Measurements from ENCODE around the gene SHB. TPM values are rescaled to one million over a fixed set of nuclear protein-coding genes. Genes with fewer than 3 reads are reported as not detected.

SHB gene
- total RNA-seq, 2 donors from 2014 or later: 53.2 to 54.8 TPM

DNA sequence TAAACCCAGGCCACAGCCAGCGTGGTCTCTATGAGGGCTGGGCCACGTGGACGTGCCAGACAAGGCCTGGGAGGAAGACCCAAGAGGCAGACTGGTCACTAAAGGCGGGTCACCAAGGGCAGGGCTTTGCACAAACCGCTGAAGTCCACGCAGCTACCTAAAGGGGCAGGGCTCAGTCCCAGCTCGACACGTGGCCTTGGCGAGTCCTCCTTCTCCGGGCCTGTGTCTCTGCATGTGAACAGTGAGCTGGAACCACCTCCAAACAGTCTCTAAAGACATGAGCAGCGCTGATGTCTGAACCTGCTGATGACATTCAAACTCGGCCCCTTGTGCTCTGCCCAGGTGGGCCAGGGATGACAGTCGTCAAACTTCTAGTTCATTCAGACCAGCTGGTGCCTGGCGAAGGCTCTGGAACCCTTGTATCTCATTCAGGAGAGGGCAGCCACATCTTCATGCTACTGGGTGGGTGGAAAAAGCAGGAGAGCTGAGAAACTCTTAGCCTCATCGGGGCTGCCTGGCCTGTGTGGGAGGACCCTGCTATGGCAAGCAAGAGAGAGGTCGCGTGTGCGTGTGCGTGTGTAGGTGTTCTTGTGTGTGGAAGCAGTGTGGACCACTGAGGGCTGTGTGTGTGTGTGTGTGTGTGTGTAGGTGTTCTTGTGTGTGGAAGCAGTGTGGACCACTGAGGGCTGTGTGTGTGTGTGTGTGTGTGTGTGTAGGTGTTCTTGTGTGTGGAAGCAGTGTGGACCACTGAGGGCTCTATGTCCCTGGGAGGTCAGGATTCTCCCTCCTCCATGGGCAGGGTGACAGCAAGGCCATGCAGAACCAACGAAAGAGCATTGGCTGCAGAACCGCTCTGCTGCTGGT, 151.0 kb downstream of the SHB start:
- Histone ChIP-seq H3K4me1 (replicated peaks) (peaks cover 5% of the 10 kb centered on the region), H3K27me3 (replicated peaks; ENCODE audit: insufficient read depth) (no peaks in the 10 kb centered on the region), H3K9me3 (no peaks in the 10 kb centered on the region), H3K4me3 (no peak overlapping the region), H3K27ac (peak overlapping the region in 1 of 2 donors; percentile 36), H3K36me3 (no peaks in the 10 kb centered on the region)
- intact Hi-C loops (cut with DNase I): loop anchor here (2.0 to 10.0 kb wide), 3 partner anchors 149 to 443 kb away; partner anchors contain the start of gene SHB
- no peak for DNase-seq (ENCODE audit: low spot score)
- WGBS: 72% methylated on average over 21 of the region's 21 CpGs
- TF ChIP-seq, protein P1, sequence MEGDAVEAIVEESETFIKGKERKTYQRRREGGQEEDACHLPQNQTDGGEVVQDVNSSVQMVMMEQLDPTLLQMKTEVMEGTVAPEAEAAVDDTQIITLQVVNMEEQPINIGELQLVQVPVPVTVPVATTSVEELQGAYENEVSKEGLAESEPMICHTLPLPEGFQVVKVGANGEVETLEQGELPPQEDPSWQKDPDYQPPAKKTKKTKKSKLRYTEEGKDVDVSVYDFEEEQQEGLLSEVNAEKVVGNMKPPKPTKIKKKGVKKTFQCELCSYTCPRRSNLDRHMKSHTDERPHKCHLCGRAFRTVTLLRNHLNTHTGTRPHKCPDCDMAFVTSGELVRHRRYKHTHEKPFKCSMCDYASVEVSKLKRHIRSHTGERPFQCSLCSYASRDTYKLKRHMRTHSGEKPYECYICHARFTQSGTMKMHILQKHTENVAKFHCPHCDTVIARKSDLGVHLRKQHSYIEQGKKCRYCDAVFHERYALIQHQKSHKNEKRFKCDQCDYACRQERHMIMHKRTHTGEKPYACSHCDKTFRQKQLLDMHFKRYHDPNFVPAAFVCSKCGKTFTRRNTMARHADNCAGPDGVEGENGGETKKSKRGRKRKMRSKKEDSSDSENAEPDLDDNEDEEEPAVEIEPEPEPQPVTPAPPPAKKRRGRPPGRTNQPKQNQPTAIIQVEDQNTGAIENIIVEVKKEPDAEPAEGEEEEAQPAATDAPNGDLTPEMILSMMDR (IDR thresholded peaks at IDR 0.05): no peak
- no peak for TF ChIP-seq POLR2A (IDR thresholded peaks at IDR 0.05)
- no peak for TF ChIP-seq POLR2AphosphoS5 (IDR thresholded peaks at IDR 0.05)

DNA sequence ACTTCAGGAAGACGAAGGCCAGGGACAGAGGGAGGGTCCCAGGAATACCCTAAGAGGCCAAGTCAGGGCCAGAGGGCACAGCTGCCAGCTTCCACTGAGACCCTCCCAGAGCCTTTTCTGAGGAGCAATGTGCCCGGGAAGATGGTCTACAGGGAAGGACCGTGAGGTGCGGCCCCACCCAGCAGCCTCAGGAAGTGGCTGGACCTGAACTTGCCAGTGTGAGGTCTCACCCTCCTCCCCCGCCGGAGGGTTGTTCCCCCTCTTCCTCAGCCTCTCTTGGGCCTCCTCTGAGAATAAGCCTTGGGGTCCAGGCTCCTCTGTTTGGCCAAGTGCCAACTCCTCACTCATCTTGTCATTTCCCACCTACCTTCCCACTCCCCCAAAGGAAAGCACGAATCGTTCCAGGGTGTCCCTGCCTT, 151.7 kb downstream of the SHB start:
- Histone ChIP-seq H3K27ac (peak overlapping the region in 1 of 2 donors; percentile 36), H3K36me3 (no peaks in the 10 kb centered on the region), H3K9me3 (no peaks in the 10 kb centered on the region), H3K27me3 (replicated peaks; ENCODE audit: insufficient read depth) (no peaks in the 10 kb centered on the region), H3K4me1 (replicated peaks) (peaks cover 2% of the 10 kb centered on the region), H3K4me3 (no peak overlapping the region)
- DNase-seq (ENCODE audit: low spot score): no peak
- intact Hi-C loops (cut with DNase I): loop anchor here (2.0 to 10.0 kb wide), 3 partner anchors 150 to 443 kb away; partner anchors contain the start of gene SHB
- WGBS: 52% methylated on average over 8 of the region's 8 CpGs
- TF ChIP-seq POLR2A (IDR thresholded peaks at IDR 0.05): no peak
- TF ChIP-seq POLR2AphosphoS5 (IDR thresholded peaks at IDR 0.05): no peak
- TF ChIP-seq, protein P1 (IDR thresholded peaks at IDR 0.05): no peak

DNA sequence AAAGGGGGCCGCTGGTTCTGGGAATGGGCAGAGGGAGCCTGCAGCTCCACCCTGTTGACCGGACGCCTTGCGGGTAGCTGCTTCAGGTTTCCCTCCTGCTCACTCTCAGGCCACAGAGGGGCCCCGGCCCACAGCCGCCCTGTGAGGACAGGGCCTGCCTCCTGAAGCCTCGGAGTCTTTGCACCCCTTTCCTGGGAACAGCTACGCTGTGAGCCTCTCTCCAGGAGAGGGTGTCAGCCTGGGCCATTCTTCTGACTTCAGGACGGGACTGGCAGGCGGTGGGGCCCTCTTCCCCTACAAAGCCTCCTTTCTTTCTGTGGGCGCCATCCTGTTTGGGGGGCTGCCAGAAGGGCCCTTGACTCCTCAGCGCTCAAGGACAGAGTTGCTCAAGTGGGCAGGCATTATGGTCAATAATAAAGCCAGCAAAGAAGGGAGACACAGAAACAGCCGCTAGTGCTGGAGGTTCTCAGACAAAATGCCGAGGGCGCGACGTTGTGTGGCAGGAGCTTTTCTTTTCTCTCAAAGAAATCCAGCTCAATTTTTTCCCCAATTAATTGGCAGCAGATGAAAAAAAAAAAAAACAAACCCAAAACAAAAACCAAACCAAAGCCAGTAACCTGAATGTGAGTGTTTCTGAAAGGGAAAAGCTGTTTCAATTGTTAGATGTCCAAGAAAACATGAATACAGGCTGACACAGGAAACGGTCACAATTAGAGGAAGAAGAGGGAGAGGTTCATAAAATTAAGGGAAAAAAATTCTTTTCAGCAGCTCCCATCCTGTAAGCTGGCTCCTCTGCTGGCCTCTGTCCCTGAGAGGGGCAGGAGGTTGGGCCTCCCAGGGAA, 152.3 kb downstream of the SHB start:
- no peak for DNase-seq (ENCODE audit: low spot score)
- H3K9me3 ChIP-seq: no peaks in the 10 kb centered on the region
- H3K27ac ChIP-seq: peak overlapping the region; percentile 12 to 36
- H3K27me3 ChIP-seq (replicated peaks; ENCODE audit: insufficient read depth): no peaks in the 10 kb centered on the region
- TF ChIP-seq POLR2A (IDR thresholded peaks at IDR 0.05) (no peak), POLR2AphosphoS5 (IDR thresholded peaks at IDR 0.05) (no peak)
- TF ChIP-seq, protein P1 (IDR thresholded peaks at IDR 0.05): no peak
- intact Hi-C loops (cut with DNase I): loop anchor here (2.0 to 10.0 kb wide), 3 partner anchors 151 to 444 kb away; partner anchors contain the start of gene SHB
- peaks cover 2% of the 10 kb centered on the region for H3K4me1 ChIP-seq (replicated peaks)
- WGBS: 62% methylated on average over 18 of the region's 18 CpGs
- no peak overlapping the region for H3K4me3 ChIP-seq
- no peaks in the 10 kb centered on the region for H3K36me3 ChIP-seq

DNA sequence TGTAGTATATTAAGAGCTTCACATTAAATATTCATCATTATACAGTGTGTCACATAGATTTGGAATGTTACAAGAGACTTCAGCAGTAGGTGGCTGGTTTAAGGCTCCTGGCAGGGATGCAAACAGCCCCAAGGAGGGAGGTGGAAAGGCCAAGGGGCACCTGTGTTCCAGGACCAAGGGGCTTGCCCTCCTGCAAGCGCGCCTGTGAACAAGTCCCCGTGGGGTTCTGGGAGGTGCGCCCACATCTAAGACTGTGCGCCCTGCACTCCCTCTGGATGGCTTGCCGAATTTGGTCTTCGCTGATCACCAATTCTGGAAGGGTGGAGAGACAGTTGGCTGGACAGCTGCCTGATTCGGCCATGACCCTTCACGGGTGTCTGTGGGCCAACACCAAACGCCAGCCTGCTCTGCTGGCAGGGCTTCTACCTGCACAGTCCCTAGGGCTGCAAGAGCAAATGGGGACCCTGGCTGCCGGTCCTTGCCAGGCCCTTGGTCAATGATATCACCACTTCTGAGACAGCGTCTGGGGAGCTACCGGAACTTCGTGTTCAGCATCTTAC, 153.0 kb downstream of the SHB start:
- Histone ChIP-seq H3K4me1 (replicated peaks) (peaks cover 2% of the 10 kb centered on the region), H3K9me3 (no peaks in the 10 kb centered on the region), H3K27me3 (replicated peaks; ENCODE audit: insufficient read depth) (no peaks in the 10 kb centered on the region), H3K36me3 (no peaks in the 10 kb centered on the region), H3K4me3 (no peak overlapping the region), H3K27ac (peak overlapping the region; percentile 6 to 12)
- intact Hi-C loops (cut with DNase I): loop anchor here (2.0 to 10.0 kb wide), 3 partner anchors 151 to 445 kb away; partner anchors contain the start of gene SHB
- WGBS: 85% methylated on average over 14 of the region's 14 CpGs
- no peak for DNase-seq (ENCODE audit: low spot score)
- TF ChIP-seq POLR2AphosphoS5 (IDR thresholded peaks at IDR 0.05): no peak
- TF ChIP-seq, protein P1 (IDR thresholded peaks at IDR 0.05): no peak
- no peak for TF ChIP-seq POLR2A (IDR thresholded peaks at IDR 0.05)

Data from prostate gland (tissue), 2 donors.